Vagina (tissue), 2 donors: ENCODE results near the gene BBIP1.

ENCODE experiments used
- POLR2A ChIP-seq, 2 donors: fragments of 450-650 bp; IDR thresholded peaks; one replicate each; pipeline ENCODE4 v1.6.1; 2017; ENCODE audit warnings: antibody characterized with exemption in 2 of 2, mild to moderate bottlenecking in 2 of 2, moderate library complexity in 2 of 2
- POLR2AphosphoS5 ChIP-seq, 2 donors: sonication (generic); formaldehyde crosslinking; IDR thresholded peaks; one replicate each; pipeline ENCODE4 v1.9.0; 2017; ENCODE audit warnings: antibody characterized with exemption in 2 of 2, mild to moderate bottlenecking in 2 of 2, low read depth in 1 of 2; ENCODE audit not compliant: insufficient read depth in 1 of 2
- TF ChIP-seq, protein P1 (sequence below), 3 experiments: fragments of 450-650 bp in 2 of 3; fragments of 200-600 bp in 1 of 3; sonication (generic) in 1 of 3; IDR thresholded peaks; one replicate each; pipeline ENCODE4 v1.5.1; 2017 to 2019; ENCODE audit warnings: antibody characterized with exemption in 3 of 3, mild to moderate bottlenecking in 2 of 3, moderate library complexity in 2 of 3

DNA sequence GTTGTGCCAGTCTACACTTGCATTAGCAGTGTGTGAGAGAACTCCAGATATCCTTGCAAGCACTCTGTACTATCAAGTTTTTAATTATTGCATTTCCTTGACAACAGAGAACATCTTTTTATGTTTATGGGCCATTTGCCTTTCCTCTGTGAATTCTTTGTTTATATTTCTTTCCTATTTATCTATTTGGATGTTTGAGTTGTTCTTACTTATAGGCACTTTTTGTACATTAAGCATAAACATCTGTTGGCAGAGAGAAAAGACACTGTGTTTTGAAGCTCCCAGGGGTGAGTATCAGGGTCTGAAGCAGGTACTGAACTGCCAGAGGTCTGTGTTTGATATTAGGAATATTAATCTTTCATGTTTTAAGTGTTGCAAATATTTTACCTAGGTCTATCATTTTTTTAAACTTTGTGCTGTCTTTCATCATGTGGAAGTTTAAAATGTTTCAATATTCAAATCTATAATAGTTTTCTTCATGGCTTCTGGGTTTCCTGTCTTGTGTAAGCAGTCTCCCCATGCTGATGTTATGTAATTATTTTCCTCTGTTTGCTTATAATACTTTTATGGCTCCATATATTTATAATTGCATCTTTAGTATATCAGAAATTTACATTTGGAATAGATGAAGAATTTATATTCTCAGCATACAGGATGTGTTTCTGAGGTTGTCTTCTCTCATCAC is 64.9 kb downstream of the BBIP1 start:
- TF ChIP-seq POLR2A (IDR thresholded peaks at IDR 0.05): no peak
- TF ChIP-seq, protein P1, sequence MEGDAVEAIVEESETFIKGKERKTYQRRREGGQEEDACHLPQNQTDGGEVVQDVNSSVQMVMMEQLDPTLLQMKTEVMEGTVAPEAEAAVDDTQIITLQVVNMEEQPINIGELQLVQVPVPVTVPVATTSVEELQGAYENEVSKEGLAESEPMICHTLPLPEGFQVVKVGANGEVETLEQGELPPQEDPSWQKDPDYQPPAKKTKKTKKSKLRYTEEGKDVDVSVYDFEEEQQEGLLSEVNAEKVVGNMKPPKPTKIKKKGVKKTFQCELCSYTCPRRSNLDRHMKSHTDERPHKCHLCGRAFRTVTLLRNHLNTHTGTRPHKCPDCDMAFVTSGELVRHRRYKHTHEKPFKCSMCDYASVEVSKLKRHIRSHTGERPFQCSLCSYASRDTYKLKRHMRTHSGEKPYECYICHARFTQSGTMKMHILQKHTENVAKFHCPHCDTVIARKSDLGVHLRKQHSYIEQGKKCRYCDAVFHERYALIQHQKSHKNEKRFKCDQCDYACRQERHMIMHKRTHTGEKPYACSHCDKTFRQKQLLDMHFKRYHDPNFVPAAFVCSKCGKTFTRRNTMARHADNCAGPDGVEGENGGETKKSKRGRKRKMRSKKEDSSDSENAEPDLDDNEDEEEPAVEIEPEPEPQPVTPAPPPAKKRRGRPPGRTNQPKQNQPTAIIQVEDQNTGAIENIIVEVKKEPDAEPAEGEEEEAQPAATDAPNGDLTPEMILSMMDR (IDR thresholded peaks at IDR 0.05): no peak
- TF ChIP-seq POLR2AphosphoS5 (IDR thresholded peaks at IDR 0.05; ENCODE audit: insufficient read depth in 1 of 2, low read depth in 1 of 2): no peak
